Esophagus (tissue), 2 donors: ENCODE results near the gene HPS3. TPM values are rescaled to one million over a fixed set of nuclear protein-coding genes. Genes with fewer than 3 reads are reported as not detected.

Experiments
- H3K27ac ChIP-seq, 2 donors: one replicate each; pipeline ENCODE4 v1.5.1; 2013; ENCODE audit warnings: low read depth in 2 of 2, mild to moderate bottlenecking in 2 of 2, inconsistent platforms in 1 of 2, low read length in 1 of 2, moderate library complexity in 1 of 2
- H3K27me3 ChIP-seq, 2 donors: one replicate each; pipeline ENCODE4 v1.6.1; 2013; ENCODE audit warnings: low read length in 2 of 2, control low read depth in 1 of 2, mild to moderate bottlenecking in 1 of 2; ENCODE audit not compliant: insufficient read depth in 2 of 2, control insufficient read depth in 1 of 2
- H3K36me3 ChIP-seq, 2 donors: one replicate each; pipeline ENCODE4 v1.6.1; 2013; ENCODE audit warnings: low read length in 1 of 2; ENCODE audit not compliant: control insufficient read depth in 2 of 2, insufficient read depth in 2 of 2
- H3K4me1 ChIP-seq, 2 donors: one replicate each; pipeline ENCODE4 v1.6.1; 2013; ENCODE audit warnings: low read length in 1 of 2; ENCODE audit not compliant: control insufficient read depth in 2 of 2, insufficient read depth in 2 of 2
- H3K4me3 ChIP-seq, 2 donors: one replicate each; pipeline ENCODE4 v1.5.1; 2013; ENCODE audit warnings: low read length in 2 of 2, mild to moderate bottlenecking in 2 of 2, low read depth in 1 of 2, moderate library complexity in 1 of 2
- H3K9me3 ChIP-seq, 2 donors: one replicate each; pipeline ENCODE4 v1.6.1; 2013; ENCODE audit warnings: mild to moderate bottlenecking in 2 of 2, low read depth in 1 of 2, low read length in 1 of 2, moderate library complexity in 1 of 2; ENCODE audit not compliant: control insufficient read depth in 2 of 2, insufficient read depth in 1 of 2
- WGBS, 2 donors: extraction: QIAGEN DNeasy Blood & Tissue Kit; methylation state at CpG; one replicate each; pipeline ENCODE4 v1.1.7; 2013; 5-methylcytosine and 5-hydroxymethylcytosine counted together
- polyA plus RNA-seq, 2 donors: library from polyadenylated mRNA; stranded (reverse); fragments of 200-250 nt; gene quantifications; one replicate each; pipeline ENCODE4 v1.2.3, GENCODE V29; 2013
- donor health status: healthy with polysubstance abuse.
- donor health status: Bipolar disorder and iron deficiency.

HPS3 gene
- 1 to 10 TPM; 4.0 to 4.2 TPM for polyA plus RNA-seq

GRCh38 chr3:149129326-149130205, at the start of gene HPS3:
Gene HPS3, plus strand, starts transcription at chr3:149129638. Its CDS starts 86 bp downstream, at chr3:149129724.
- H3K4me3 ChIP-seq: peak within 1 kb of the TSS; percentile 77 to 95
- peaks cover 2 to 3% of the 10 kb centered on the region in 2 donors for H3K4me1 ChIP-seq
- H3K27ac ChIP-seq: peak within 1 kb of the TSS; percentile 82 to 87
- no peaks in the 10 kb centered on the region for H3K36me3 ChIP-seq
- 0 to 1% methylated on average over 83 to 84 of the region's 84 CpGs for WGBS, 2 donors
- no peaks in the 10 kb centered on the region for H3K9me3 ChIP-seq
- H3K27me3 ChIP-seq: no peaks in the 10 kb centered on the region

- Histone ChIP-seq H3K27ac (no peak overlapping the region), H3K4me3 (no peak overlapping the region), H3K9me3 (no peaks in the 10 kb centered on the region), H3K27me3 (no peaks in the 10 kb centered on the region), H3K4me1 (no peaks in the 10 kb centered on the region), H3K36me3 (no peaks in the 10 kb centered on the region)
- 91 to 97% methylated on average over 3 of the region's 3 CpGs for WGBS, 2 donors
Observed at GRCh38 chr3:149080011-149080698, 49.3 kb upstream of the HPS3 start.

- H3K9me3 ChIP-seq: no peaks in the 10 kb centered on the region
- no peak overlapping the region for H3K27ac ChIP-seq
- H3K4me1 ChIP-seq: no peaks in the 10 kb centered on the region
- 81 to 87% methylated on average over 2 of the region's 2 CpGs for WGBS, 2 donors
- H3K27me3 ChIP-seq: no peaks in the 10 kb centered on the region
- no peak overlapping the region for H3K4me3 ChIP-seq
- no peaks in the 10 kb centered on the region for H3K36me3 ChIP-seq
Observed at GRCh38 chr3:149080699-149081091, 48.7 kb upstream of the HPS3 start.

GRCh38 chr3:149081772-149082171, 47.7 kb upstream of the HPS3 start:
- WGBS, 2 donors: 92 to 100% methylated on average over 1 of the region's 1 CpG
- Histone ChIP-seq H3K27me3 (no peaks in the 10 kb centered on the region), H3K4me1 (no peaks in the 10 kb centered on the region), H3K27ac (no peak overlapping the region), H3K9me3 (no peaks in the 10 kb centered on the region), H3K36me3 (no peaks in the 10 kb centered on the region), H3K4me3 (no peak overlapping the region)

- Histone ChIP-seq H3K4me3 (peak overlapping the region; percentile 76 to 95), H3K36me3 (no peaks in the 10 kb centered on the region), H3K27ac (peak overlapping the region; percentile 57 to 72), H3K4me1 (no peaks in the 10 kb centered on the region), H3K9me3 (no peaks in the 10 kb centered on the region), H3K27me3 (no peaks in the 10 kb centered on the region)
- 1% methylated on average over 21 of the region's 21 CpGs for WGBS, 2 donors
Observed at GRCh38 chr3:149085828-149086231, 43.6 kb upstream of the HPS3 start.

GRCh38 chr3:149086232-149086988, 43.0 kb upstream of the HPS3 start, which contains the start of gene HLTF:
Gene HLTF, minus strand, starts transcription at chr3:149086533. Its CDS starts 197 bp downstream, at chr3:149086336.
- no peaks in the 10 kb centered on the region for H3K27me3 ChIP-seq
- H3K4me1 ChIP-seq: no peaks in the 10 kb centered on the region
- H3K27ac ChIP-seq: peak within 1 kb of the TSS; percentile 57 to 72
- H3K36me3 ChIP-seq: no peaks in the 10 kb centered on the region
- WGBS, 2 donors: 8% methylated on average over 57 of the region's 57 CpGs
- no peaks in the 10 kb centered on the region for H3K9me3 ChIP-seq
- H3K4me3 ChIP-seq: peak within 1 kb of the TSS; percentile 76 to 95

GRCh38 chr3:149087208-149087607, 42.2 kb upstream of the HPS3 start:
- H3K4me1 ChIP-seq: no peaks in the 10 kb centered on the region
- H3K36me3 ChIP-seq: no peaks in the 10 kb centered on the region
- 98% methylated on average over 15 of the region's 15 CpGs for WGBS, 2 donors
- H3K9me3 ChIP-seq: no peaks in the 10 kb centered on the region
- no peaks in the 10 kb centered on the region for H3K27me3 ChIP-seq
- H3K27ac ChIP-seq: no peak overlapping the region
- H3K4me3 ChIP-seq: no peak overlapping the region

GRCh38 chr3:149089395-149089794, 40.0 kb upstream of the HPS3 start:
- Histone ChIP-seq H3K27me3 (no peaks in the 10 kb centered on the region), H3K36me3 (no peaks in the 10 kb centered on the region), H3K9me3 (no peaks in the 10 kb centered on the region), H3K4me3 (no peak overlapping the region), H3K27ac (no peak overlapping the region), H3K4me1 (no peaks in the 10 kb centered on the region)
- WGBS, 2 donors: 74 to 75% methylated on average over 3 of the region's 3 CpGs

GRCh38 chr3:149090461-149090860, 39.0 kb upstream of the HPS3 start:
- H3K4me1 ChIP-seq: no peaks in the 10 kb centered on the region
- WGBS, 2 donors: 92 to 97% methylated on average over 1 of the region's 1 CpG

More at GRCh38 chr3:149090461-149090860, 39.0 kb upstream of the HPS3 start:
- H3K4me3 ChIP-seq: no peak overlapping the region
- H3K27me3 ChIP-seq: no peaks in the 10 kb centered on the region
- no peak overlapping the region for H3K27ac ChIP-seq
- H3K9me3 ChIP-seq: no peaks in the 10 kb centered on the region
- no peaks in the 10 kb centered on the region for H3K36me3 ChIP-seq
